ENCODE measurements around the gene NAPG. TPM values are rescaled to one million over a fixed set of nuclear protein-coding genes. Genes with fewer than 3 reads are reported as not detected.
A peak's percentile ranks its signal among the peaks of the same experiment; 100 is the strongest.
"Not testable (repeated sequence)": the region's sequence is repeated elsewhere in the genome, so short reads cannot be mapped to it uniquely, and the experiment has no call there.

The NAPG gene
- total RNA-seq, 1 donor from 2014 or later: 26.0 TPM

DNA sequence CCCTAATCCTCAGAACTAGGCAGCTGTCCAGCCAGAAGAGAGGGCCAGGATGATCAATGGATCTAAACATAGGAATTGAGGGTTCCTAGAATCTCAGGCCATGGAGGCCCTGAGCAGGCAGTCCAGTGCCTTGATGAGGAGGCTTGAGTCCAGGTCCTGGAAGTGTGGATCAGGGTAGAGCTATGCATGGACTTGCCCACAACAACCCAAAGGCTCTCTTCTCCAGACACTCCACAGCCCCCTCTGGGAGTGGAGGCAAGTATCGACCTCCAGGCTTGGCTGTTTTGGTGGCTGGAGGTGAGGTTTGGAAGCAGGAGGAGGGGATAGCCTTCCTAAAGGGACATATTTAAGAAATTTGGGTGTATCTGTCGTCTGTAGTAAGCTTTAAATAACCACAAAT lies 45.7 kb downstream of the NAPG start:
- TF ChIP-seq POLR2A (IDR thresholded peaks at IDR 0.05) (no peak), POLR2AphosphoS5 (IDR thresholded peaks at IDR 0.05; ENCODE audit: insufficient read depth in 1 of 2, low read depth in 1 of 2) (no peak)
- TF ChIP-seq, protein P1, sequence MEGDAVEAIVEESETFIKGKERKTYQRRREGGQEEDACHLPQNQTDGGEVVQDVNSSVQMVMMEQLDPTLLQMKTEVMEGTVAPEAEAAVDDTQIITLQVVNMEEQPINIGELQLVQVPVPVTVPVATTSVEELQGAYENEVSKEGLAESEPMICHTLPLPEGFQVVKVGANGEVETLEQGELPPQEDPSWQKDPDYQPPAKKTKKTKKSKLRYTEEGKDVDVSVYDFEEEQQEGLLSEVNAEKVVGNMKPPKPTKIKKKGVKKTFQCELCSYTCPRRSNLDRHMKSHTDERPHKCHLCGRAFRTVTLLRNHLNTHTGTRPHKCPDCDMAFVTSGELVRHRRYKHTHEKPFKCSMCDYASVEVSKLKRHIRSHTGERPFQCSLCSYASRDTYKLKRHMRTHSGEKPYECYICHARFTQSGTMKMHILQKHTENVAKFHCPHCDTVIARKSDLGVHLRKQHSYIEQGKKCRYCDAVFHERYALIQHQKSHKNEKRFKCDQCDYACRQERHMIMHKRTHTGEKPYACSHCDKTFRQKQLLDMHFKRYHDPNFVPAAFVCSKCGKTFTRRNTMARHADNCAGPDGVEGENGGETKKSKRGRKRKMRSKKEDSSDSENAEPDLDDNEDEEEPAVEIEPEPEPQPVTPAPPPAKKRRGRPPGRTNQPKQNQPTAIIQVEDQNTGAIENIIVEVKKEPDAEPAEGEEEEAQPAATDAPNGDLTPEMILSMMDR (IDR thresholded peaks at IDR 0.05): no peak
- no peak overlapping the region for H3K4me3 ChIP-seq
- DNase-seq (ENCODE audit: extremely low spot score in 2 of 2): peak in 1 of 2 donors; percentile 76
- H3K27me3 ChIP-seq: no peaks in the 10 kb centered on the region
- intact Hi-C loops (cut with DNase I): no loop called here
- H3K9me3 ChIP-seq: no peaks in the 10 kb centered on the region
- no peaks in the 10 kb centered on the region for H3K36me3 ChIP-seq
- H3K4me1 ChIP-seq: no peaks in the 10 kb centered on the region
- H3K27ac ChIP-seq: no peak overlapping the region

DNA sequence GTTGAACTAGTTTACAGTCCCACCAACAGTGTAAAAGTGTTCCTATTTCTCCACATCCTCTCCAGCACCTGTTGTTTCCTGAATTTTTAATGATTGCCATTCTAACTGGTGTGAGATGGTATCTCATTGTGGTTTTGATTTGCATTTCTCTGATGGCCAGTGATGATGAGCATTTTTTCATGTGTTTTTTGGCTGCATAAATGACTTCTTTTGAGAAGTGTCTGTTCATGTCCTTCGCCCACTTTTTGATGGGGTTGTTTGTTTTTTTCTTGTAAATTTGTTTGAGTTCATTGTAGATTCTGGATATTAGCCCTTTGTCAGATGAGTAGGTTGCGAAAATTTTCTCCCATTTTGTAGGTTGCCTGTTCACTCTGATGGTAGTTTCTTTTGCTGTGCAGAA lies 47.4 kb downstream of the NAPG start:
- H3K4me1 ChIP-seq; H3K27ac ChIP-seq; intact Hi-C loops (cut with DNase I); H3K36me3 ChIP-seq; H3K9me3 ChIP-seq; H3K27me3 ChIP-seq; H3K4me3 ChIP-seq; DNase-seq (ENCODE audit: extremely low spot score in 2 of 2): not testable (repeated sequence)

DNA sequence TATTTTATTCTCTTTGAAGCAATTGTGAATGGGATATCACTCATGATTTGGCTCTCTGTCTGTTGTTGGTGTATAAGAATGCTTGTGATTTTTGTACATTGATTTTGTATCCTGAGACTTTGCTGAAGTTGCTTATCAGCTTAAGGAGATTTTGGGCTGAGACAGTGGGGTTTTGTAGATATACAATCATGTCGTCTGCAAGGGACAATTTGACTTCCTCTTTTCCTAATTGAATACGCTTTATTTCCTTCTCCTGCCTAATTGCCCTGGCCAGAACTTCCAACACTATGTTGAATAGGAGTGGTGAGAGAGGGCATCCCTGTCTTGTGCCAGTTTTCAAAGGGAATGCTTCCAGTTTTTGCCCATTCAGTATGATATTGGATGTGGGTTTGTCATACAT lies 48.6 kb downstream of the NAPG start:
- H3K9me3 ChIP-seq; intact Hi-C loops (cut with DNase I); H3K27ac ChIP-seq: not testable (repeated sequence)

DNA sequence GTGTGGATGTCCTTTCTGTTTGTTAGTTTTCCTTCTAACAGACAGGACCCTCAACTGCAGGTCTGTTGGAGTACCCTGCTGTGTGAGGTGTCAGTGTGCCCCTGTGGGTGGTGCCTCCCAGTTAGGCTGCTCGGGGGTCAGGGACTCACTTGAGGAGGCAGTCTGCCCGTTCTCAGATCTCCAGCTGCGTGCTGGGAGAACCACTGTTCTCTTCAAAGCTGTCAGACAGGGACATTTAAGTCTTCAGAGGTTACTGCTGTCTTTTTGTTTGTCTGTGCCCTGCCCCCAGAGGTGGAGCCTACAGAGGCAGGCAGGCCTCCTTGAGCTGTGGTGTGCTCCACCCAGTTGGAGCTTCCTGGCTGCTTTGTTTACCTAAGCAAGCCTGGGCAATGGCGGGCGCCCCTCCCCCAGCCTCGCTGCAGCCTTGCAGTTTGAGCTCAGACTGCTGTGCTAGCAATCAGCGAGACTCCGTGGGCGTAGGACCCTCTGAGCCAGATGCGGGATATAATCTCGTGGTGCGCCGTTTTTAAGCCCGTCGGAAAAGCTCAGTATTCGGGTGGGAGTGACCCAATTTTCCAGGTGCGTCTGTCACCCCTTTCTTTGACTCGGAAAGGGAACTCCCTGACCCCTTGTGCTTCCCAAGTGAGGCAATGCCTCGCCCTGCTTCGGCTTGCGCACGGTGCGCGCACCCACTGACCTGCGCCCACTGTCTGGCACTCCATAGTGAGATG lies 52.2 kb downstream of the NAPG start:
- H3K4me3 ChIP-seq; intact Hi-C loops (cut with DNase I); H3K36me3 ChIP-seq; H3K4me1 ChIP-seq; H3K9me3 ChIP-seq; H3K27me3 ChIP-seq; DNase-seq (ENCODE audit: extremely low spot score in 2 of 2); H3K27ac ChIP-seq: not testable (repeated sequence)

More for the DNA sequence above, 48.6 kb downstream of the NAPG start:
- H3K36me3 ChIP-seq; H3K4me1 ChIP-seq; H3K4me3 ChIP-seq; H3K27me3 ChIP-seq; DNase-seq (ENCODE audit: extremely low spot score in 2 of 2): not testable (repeated sequence)

DNA sequence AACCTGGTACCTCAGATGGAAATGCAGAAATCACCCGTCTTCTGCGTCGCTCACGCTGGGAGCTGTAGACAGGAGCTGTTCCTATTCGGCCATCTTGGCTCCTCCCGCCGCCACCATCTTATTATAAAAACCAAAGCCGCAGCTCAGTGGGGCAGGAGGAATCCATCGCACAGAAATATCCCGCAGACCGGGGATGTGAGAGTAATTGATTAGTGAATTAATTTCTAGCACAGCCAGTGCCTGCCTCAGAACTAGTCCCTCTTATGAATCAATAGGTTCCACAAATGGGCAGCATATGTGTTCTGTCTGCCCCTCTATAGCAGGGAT lies 52.7 kb downstream of the NAPG start:
- H3K36me3 ChIP-seq; H3K27ac ChIP-seq; H3K9me3 ChIP-seq; H3K27me3 ChIP-seq; H3K4me3 ChIP-seq; intact Hi-C loops (cut with DNase I); DNase-seq (ENCODE audit: extremely low spot score in 2 of 2); H3K4me1 ChIP-seq: not testable (repeated sequence)

DNA sequence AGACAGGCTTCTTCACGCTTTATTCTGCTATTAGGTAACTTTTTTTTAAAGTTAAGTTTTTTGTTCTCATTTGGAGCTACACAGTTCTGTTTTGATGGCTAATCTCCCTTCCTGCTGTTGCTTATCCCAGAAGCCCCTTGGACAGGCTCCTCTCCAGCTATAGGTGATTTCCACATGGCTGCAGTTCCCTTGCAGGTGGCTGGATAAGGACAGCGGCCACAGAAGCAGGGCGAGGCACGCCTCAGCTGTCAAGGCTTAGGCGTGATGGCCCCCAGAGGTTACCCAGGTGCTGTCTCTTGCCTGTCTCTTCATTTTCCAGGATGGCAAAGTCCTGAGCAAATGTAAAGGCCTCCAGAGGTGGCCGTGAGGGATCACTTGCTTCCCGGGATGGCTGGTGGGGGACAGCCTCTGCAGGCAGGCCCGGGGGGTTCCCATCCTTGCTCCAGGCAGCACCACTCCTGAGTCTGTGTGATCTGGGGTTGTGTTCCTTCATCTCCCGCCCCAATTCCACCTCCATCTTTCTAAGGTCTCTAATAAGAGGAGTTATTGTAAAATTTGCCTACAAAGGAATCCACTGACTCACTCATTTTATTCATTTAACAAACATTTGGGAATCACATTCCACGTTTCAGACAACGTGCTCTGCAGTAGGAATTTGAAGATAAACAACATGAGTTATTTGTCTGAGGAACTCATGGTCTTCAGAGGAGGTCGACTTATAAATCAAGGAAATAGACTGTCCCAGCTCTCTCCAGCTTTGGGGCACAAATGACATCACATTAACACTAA lies 53.4 kb downstream of the NAPG start:
- intact Hi-C loops (cut with DNase I): no loop called here
- no peak for DNase-seq (ENCODE audit: extremely low spot score in 2 of 2)
- TF ChIP-seq, protein P1 (IDR thresholded peaks at IDR 0.05): no peak
- no peak for TF ChIP-seq POLR2A (IDR thresholded peaks at IDR 0.05)
- TF ChIP-seq POLR2AphosphoS5 (IDR thresholded peaks at IDR 0.05; ENCODE audit: insufficient read depth in 1 of 2, low read depth in 1 of 2): no peak

DNA sequence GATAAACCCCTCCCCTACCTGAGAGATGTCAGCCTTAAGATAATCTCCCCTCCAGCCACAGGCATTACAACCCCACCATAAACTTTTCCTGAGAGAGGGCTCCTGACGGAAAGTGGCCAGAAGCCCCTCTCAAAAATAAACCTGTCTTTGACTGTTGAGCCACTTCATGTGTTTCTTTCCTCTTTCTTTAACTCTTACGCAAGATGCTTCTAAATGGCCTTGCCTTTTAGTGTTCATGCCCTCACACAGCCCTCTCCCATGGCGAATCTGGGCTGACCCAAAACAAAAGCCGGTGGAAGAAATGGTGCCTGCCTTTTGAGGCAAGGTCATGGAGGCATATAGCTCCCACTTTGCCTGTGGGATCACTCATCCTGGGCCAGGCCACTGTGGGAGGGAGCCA lies 54.4 kb downstream of the NAPG start:
- no peaks in the 10 kb centered on the region for H3K27me3 ChIP-seq
- H3K4me3 ChIP-seq: no peak overlapping the region
- no peaks in the 10 kb centered on the region for H3K36me3 ChIP-seq
- TF ChIP-seq POLR2AphosphoS5 (IDR thresholded peaks at IDR 0.05; ENCODE audit: insufficient read depth in 1 of 2, low read depth in 1 of 2) (no peak), POLR2A (IDR thresholded peaks at IDR 0.05) (no peak)
- TF ChIP-seq, protein P1 (IDR thresholded peaks at IDR 0.05): no peak
- no peaks in the 10 kb centered on the region for H3K9me3 ChIP-seq
- intact Hi-C loops (cut with DNase I): no loop called here
- no peak for DNase-seq (ENCODE audit: extremely low spot score in 2 of 2)
- H3K27ac ChIP-seq: no peak overlapping the region
- H3K4me1 ChIP-seq: no peaks in the 10 kb centered on the region

More for the DNA sequence above, 53.4 kb downstream of the NAPG start:
- H3K27ac ChIP-seq: no peak overlapping the region
- H3K27me3 ChIP-seq: no peaks in the 10 kb centered on the region
- H3K4me3 ChIP-seq: no peak overlapping the region
- no peaks in the 10 kb centered on the region for H3K36me3 ChIP-seq
- no peaks in the 10 kb centered on the region for H3K4me1 ChIP-seq
- H3K9me3 ChIP-seq: no peaks in the 10 kb centered on the region
